K562 (cell line): ENCODE measurements around the gene ARFRP1.

Experiments
- ATF2 ChIP-seq: sonication (generic); formaldehyde crosslinking; IDR thresholded peaks from 2 replicates; pipeline ENCODE4 v1.8.1; 2022; ENCODE audit warnings: missing genetic modification reagents
- JUN ChIP-seq, 2 experiments: sonication (generic) in 1 of 2; formaldehyde crosslinking in 1 of 2; IDR thresholded peaks; 2 replicates each; pipeline versions ENCODE4 v1.6.1 to v1.8.0; 2012 to 2022; ENCODE audit warnings: borderline replicate concordance in 2 of 2, mild to moderate bottlenecking in 2 of 2, improper control_type of control experiment in 1 of 2, low read depth in 1 of 2, low read length in 1 of 2, missing genetic modification reagents in 1 of 2
- ZFP36 ChIP-seq: fragments of 150-350 bp; IDR thresholded peaks from 2 replicates; pipeline ENCODE4 v1.6.1; 2018; ENCODE audit warnings: low read length, low read depth; ENCODE audit not compliant: partially characterized antibody

DNA sequence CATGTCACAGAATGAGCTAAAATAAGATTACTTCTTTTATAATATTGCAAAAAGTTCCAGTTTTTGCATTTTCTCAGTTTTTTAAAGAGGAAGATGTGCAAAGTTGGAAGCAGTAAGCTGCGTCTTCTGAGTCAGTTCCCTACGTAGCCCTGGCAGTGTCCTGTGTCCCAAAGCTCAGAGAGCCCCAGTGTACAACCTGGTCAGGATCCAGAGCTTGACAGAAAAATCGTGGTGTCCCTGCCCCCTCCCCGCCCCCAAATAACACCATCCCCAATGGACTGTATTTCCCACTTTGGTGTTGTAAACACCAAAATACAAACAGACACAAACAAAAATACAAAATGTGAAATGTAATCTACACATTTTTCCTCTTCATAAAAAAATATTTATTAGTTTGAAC lies 36.4 kb upstream of the ARFRP1 start:
- no peak for TF ChIP-seq ATF2 (CRISPR knock-in tag)
- no peak for TF ChIP-seq JUN (IDR thresholded peaks at IDR 0.05; ENCODE audit: borderline replicate concordance, low read depth, low read length)
- TF ChIP-seq JUN (CRISPR knock-in tag; IDR thresholded peaks at IDR 0.05; ENCODE audit: borderline replicate concordance): no peak
- TF ChIP-seq ZFP36: no peak
